ENCODE data around the gene NEXN. TPM values are rescaled to one million over a fixed set of nuclear protein-coding genes. Genes with fewer than 3 reads are reported as not detected.
"Not testable (repeated sequence)": the region's sequence is repeated elsewhere in the genome, so short reads cannot be mapped to it uniquely, and the experiment has no call there.

NEXN gene
- total RNA-seq, 2 donors from 2014 or later, result 13.2 to 14.1 TPM

GRCh38 chr1:77906624-77907023 is 18.2 kb downstream of the NEXN start:
- intact Hi-C loops (cut with DNase I), result no loop called here
- Histone ChIP-seq H3K9me3 (no peaks in the 10 kb centered on the region), H3K36me3 (no peaks in the 10 kb centered on the region), H3K27me3 (replicated peaks; ENCODE audit: insufficient read depth) (no peaks in the 10 kb centered on the region), H3K4me3 (no peak overlapping the region), H3K27ac (no peak overlapping the region), H3K4me1 (replicated peaks) (no peaks in the 10 kb centered on the region)
- no peak for TF ChIP-seq POLR2AphosphoS5 (IDR thresholded peaks at IDR 0.05)
- TF ChIP-seq POLR2A (IDR thresholded peaks at IDR 0.05), result no peak
- TF ChIP-seq, protein P1, sequence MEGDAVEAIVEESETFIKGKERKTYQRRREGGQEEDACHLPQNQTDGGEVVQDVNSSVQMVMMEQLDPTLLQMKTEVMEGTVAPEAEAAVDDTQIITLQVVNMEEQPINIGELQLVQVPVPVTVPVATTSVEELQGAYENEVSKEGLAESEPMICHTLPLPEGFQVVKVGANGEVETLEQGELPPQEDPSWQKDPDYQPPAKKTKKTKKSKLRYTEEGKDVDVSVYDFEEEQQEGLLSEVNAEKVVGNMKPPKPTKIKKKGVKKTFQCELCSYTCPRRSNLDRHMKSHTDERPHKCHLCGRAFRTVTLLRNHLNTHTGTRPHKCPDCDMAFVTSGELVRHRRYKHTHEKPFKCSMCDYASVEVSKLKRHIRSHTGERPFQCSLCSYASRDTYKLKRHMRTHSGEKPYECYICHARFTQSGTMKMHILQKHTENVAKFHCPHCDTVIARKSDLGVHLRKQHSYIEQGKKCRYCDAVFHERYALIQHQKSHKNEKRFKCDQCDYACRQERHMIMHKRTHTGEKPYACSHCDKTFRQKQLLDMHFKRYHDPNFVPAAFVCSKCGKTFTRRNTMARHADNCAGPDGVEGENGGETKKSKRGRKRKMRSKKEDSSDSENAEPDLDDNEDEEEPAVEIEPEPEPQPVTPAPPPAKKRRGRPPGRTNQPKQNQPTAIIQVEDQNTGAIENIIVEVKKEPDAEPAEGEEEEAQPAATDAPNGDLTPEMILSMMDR (IDR thresholded peaks at IDR 0.05), result no peak
- DNase-seq (ENCODE audit: low spot score), result no peak
- WGBS, result 66% methylated on average over 1 of the region's 1 CpG

DNA sequence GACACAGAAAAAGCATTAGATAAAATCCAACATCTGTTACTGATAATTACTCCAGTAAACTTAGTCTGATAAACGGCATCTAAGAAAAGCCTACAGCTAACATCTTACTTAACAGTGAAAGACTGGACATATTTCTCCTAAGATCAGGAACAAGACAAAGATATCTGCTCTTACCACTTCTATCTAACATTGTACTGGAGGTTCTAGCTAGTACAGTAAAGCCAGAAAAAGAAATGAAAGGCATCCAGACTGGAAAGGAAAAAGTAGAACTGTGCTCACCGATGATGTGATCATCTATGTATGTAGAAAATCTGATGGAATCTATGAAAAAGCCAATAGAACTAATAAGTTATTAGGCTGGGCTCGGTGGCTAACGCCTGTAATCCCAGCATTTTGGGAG is 21.7 kb downstream of the NEXN start:
- 89% methylated on average over 4 of the region's 4 CpGs for WGBS
- no peaks in the 10 kb centered on the region for H3K27me3 ChIP-seq (replicated peaks; ENCODE audit: insufficient read depth)
- no peaks in the 10 kb centered on the region for H3K4me1 ChIP-seq (replicated peaks)
- H3K4me3 ChIP-seq, result no peak overlapping the region
- H3K27ac ChIP-seq, result no peak overlapping the region
- DNase-seq (ENCODE audit: low spot score), result no peak
- TF ChIP-seq, protein P1 (IDR thresholded peaks at IDR 0.05), result no peak
- TF ChIP-seq POLR2AphosphoS5 (IDR thresholded peaks at IDR 0.05) (no peak), POLR2A (IDR thresholded peaks at IDR 0.05) (no peak)
- intact Hi-C loops (cut with DNase I), result no loop called here
- H3K36me3 ChIP-seq, result no peaks in the 10 kb centered on the region
- no peaks in the 10 kb centered on the region for H3K9me3 ChIP-seq

GRCh38 chr1:77918918-77919317 is 30.5 kb downstream of the NEXN start:
- intact Hi-C loops (cut with DNase I); H3K4me3 ChIP-seq; DNase-seq (ENCODE audit: low spot score); H3K4me1 ChIP-seq (replicated peaks); H3K27ac ChIP-seq; H3K27me3 ChIP-seq (replicated peaks; ENCODE audit: insufficient read depth); H3K9me3 ChIP-seq; H3K36me3 ChIP-seq: not testable (repeated sequence)
- 95% methylated on average over 5 of the region's 5 CpGs for WGBS

- H3K27ac ChIP-seq, result no peak overlapping the region
- TF ChIP-seq POLR2AphosphoS5 (IDR thresholded peaks at IDR 0.05) (no peak), POLR2A (IDR thresholded peaks at IDR 0.05) (no peak)
- TF ChIP-seq, protein P1 (IDR thresholded peaks at IDR 0.05), result no peak
- H3K9me3 ChIP-seq, result no peaks in the 10 kb centered on the region
- no peak for DNase-seq (ENCODE audit: low spot score)
- no peaks in the 10 kb centered on the region for H3K4me1 ChIP-seq (replicated peaks)
- H3K27me3 ChIP-seq (replicated peaks; ENCODE audit: insufficient read depth), result no peaks in the 10 kb centered on the region
- WGBS, result 44% methylated on average over 1 of the region's 1 CpG
- no peaks in the 10 kb centered on the region for H3K36me3 ChIP-seq
- intact Hi-C loops (cut with DNase I), result no loop called here
- H3K4me3 ChIP-seq, result no peak overlapping the region
Measured at GRCh38 chr1:77925518-77925917, 37.1 kb downstream of the NEXN start.

- Histone ChIP-seq H3K4me1 (replicated peaks) (no peaks in the 10 kb centered on the region), H3K36me3 (no peaks in the 10 kb centered on the region), H3K27me3 (replicated peaks; ENCODE audit: insufficient read depth) (no peaks in the 10 kb centered on the region), H3K4me3 (no peak overlapping the region), H3K27ac (no peak overlapping the region), H3K9me3 (no peaks in the 10 kb centered on the region)
- 56% methylated on average over 2 of the region's 2 CpGs for WGBS
- TF ChIP-seq POLR2A (IDR thresholded peaks at IDR 0.05) (no peak), POLR2AphosphoS5 (IDR thresholded peaks at IDR 0.05) (no peak)
- TF ChIP-seq, protein P1 (IDR thresholded peaks at IDR 0.05), result no peak
- DNase-seq (ENCODE audit: low spot score), result no peak
- intact Hi-C loops (cut with DNase I), result no loop called here
Measured at GRCh38 chr1:77925956-77926355, 37.5 kb downstream of the NEXN start.

Data from prostate gland (tissue), 2 donors.